Renal pelvis (tissue), 3 donors: ENCODE measurements around the gene SLC39A3. TPM values are rescaled to one million over a fixed set of nuclear protein-coding genes. Genes with fewer than 3 reads are reported as not detected.

Source experiments
- polyA plus RNA-seq, 3 donors: library from polyadenylated mRNA; unstranded; fragments of 120-200 nt; gene quantifications; one replicate each; pipeline ENCODE4 v1.2.1, GENCODE V29; 2013; ENCODE audit not compliant: insufficient read length in 3 of 3

Gene SLC39A3
- polyA plus RNA-seq, 3 donors = 28.4 to 36.9 (median 29.5) TPM

Other genes starting within 250 kb of the SLC39A3 start
- gene GNG7, start 37.3 kb downstream of the SLC39A3 start, polyA plus RNA-seq = 1 to 10 TPM; 6.5 to 7.3 (median 6.8) TPM
- 1 to 10 TPM; 3.5 to 3.7 (median 3.5) TPM for gene DIRAS1, start 18.6 kb downstream of the SLC39A3 start, polyA plus RNA-seq
- 10 to 100 TPM; 61.2 to 72.9 (median 67.5) TPM for gene SGTA, start 43.3 kb upstream of the SLC39A3 start, polyA plus RNA-seq
- 10 to 100 TPM; 58.7 to 64.8 (median 58.7) TPM for gene THOP1, start 45.5 kb upstream of the SLC39A3 start, polyA plus RNA-seq
- gene ZNF554, start 79.9 kb upstream of the SLC39A3 start, polyA plus RNA-seq = 10 to 100 TPM in 2 of 3 donors, 1 to 10 TPM in 1; 8.1 to 11.3 (median 10.5) TPM
- 10 to 100 TPM; 11.0 to 15.1 (median 11.3) TPM for gene ZNF555, start 101.5 kb upstream of the SLC39A3 start, polyA plus RNA-seq
- gene ZNF556, start 127.3 kb upstream of the SLC39A3 start, polyA plus RNA-seq = 1 to 10 TPM in 1 of 3 donors, under 1 TPM in 2; 0.64 to 2.1 (median 0.74) TPM
- gene ZNF57, start 160.9 kb upstream of the SLC39A3 start, polyA plus RNA-seq = 1 to 10 TPM; 5.7 to 8.1 (median 6.7) TPM
- 1 to 10 TPM; 7.5 to 9.1 (median 7.6) TPM for gene ZNF77, start 205.0 kb upstream of the SLC39A3 start, polyA plus RNA-seq
- 10 to 100 TPM in 1 of 3 donors, 1 to 10 TPM in 2; 8.0 to 13.7 (median 8.4) TPM for gene TLE6, start 237.5 kb upstream of the SLC39A3 start, polyA plus RNA-seq